ENCODE data around the gene CDKL4. TPM values are rescaled to one million over a fixed set of nuclear protein-coding genes. Genes with fewer than 3 reads are reported as not detected.
"Not testable (repeated sequence)": the region's sequence is repeated elsewhere in the genome, so short reads cannot be mapped to it uniquely, and the experiment has no call there.

The CDKL4 gene
- total RNA-seq, 5 donors from 2014 or later (not counting 1 experiment from before 2014, with no cell fraction given): 0.32 to 0.66 (median 0.39) TPM; not detected in 2

- H3K27ac Mint-ChIP-seq; H3K4me3 Mint-ChIP-seq; H3K4me1 Mint-ChIP-seq; H3K36me3 ChIP-seq (ENCODE audit: control insufficient read depth in 2 of 2, extremely low read depth in 1 of 2, insufficient read depth in 1 of 2, low read length in 1 of 2); H3K27me3 ChIP-seq (replicated peaks in 1 of 2; ENCODE audit: control insufficient read depth in 2 of 2, extremely low read depth in 1 of 2, insufficient read depth in 2 of 2, low read length in 1 of 2); CTCF ChIA-PET; DNase-seq; H3K27me3 Mint-ChIP-seq; ATAC-seq (replicated peaks in 1 of 4); H3K4me3 ChIP-seq (ENCODE audit: control insufficient read depth in 1 of 2, extremely low read depth in 1 of 2, low read length in 1 of 2); H3K27ac ChIP-seq (ENCODE audit: low read length); H3K4me1 ChIP-seq (ENCODE audit: control insufficient read depth in 1 of 2, extremely low read depth in 1 of 2, insufficient read depth in 2 of 2, low read length in 2 of 2); H3K36me3 Mint-ChIP-seq; H3K9me3 Mint-ChIP-seq; H3K9me3 ChIP-seq: not testable (repeated sequence)
- no CpG with 5 or more reads among the region's 4 CpGs for WGBS (ENCODE audit: insufficient coverage)
- POLR2A ChIA-PET: interaction anchor here in 1 of 2 donors (0.5 kb wide), 1 partner anchor 29 kb away, joined by 3 read pairs; no protein-coding TSS in a partner anchor
These were observed 88.2 kb downstream of the CDKL4 start for GRCh38 chr2:39155573-39155972.

GRCh38 chr2:39154944-39155343 lies 88.8 kb downstream of the CDKL4 start:
- DNase-seq: no peak
- WGBS (ENCODE audit: insufficient coverage): no CpG with 5 or more reads among the region's 3 CpGs
- peaks cover 0 to 2% (median 0%) of the 10 kb centered on the region in 3 donors for H3K4me1 Mint-ChIP-seq
- Histone ChIP-seq H3K36me3 (ENCODE audit: control insufficient read depth in 2 of 2, extremely low read depth in 1 of 2, insufficient read depth in 1 of 2, low read length in 1 of 2) (no peaks in the 10 kb centered on the region), H3K27me3 (replicated peaks in 1 of 2; ENCODE audit: control insufficient read depth in 2 of 2, extremely low read depth in 1 of 2, insufficient read depth in 2 of 2, low read length in 1 of 2) (no peaks in the 10 kb centered on the region), H3K4me1 (ENCODE audit: control insufficient read depth in 1 of 2, extremely low read depth in 1 of 2, insufficient read depth in 2 of 2, low read length in 2 of 2) (no peaks in the 10 kb centered on the region), H3K27ac (ENCODE audit: low read length) (no peak overlapping the region), H3K4me3 (ENCODE audit: control insufficient read depth in 1 of 2, extremely low read depth in 1 of 2, low read length in 1 of 2) (no peak overlapping the region), H3K9me3 (no peaks in the 10 kb centered on the region)
- H3K36me3 Mint-ChIP-seq: no peaks in the 10 kb centered on the region
- H3K27ac Mint-ChIP-seq: no peak overlapping the region
- ChIA-PET CTCF (interaction anchor here in 1 of 2 donors (0.6 kb wide), 1 partner anchor 759 kb away, joined by 3 read pairs; no protein-coding TSS in a partner anchor), POLR2A (interaction anchor here in 1 of 2 donors (0.5 kb wide), 1 partner anchor 29 kb away, joined by 3 read pairs; no protein-coding TSS in a partner anchor)
- H3K9me3 Mint-ChIP-seq: no peaks in the 10 kb centered on the region
- no peaks in the 10 kb centered on the region for H3K27me3 Mint-ChIP-seq
- no peak for ATAC-seq (replicated peaks in 1 of 4)
- H3K4me3 Mint-ChIP-seq: no peak overlapping the region

- DNase-seq: no peak
- H3K4me1 ChIP-seq (ENCODE audit: control insufficient read depth in 1 of 2, extremely low read depth in 1 of 2, insufficient read depth in 2 of 2, low read length in 2 of 2): no peaks in the 10 kb centered on the region
- WGBS (ENCODE audit: insufficient coverage): no CpG with 5 or more reads among the region's 1 CpG
- H3K4me3 ChIP-seq (ENCODE audit: control insufficient read depth in 1 of 2, extremely low read depth in 1 of 2, low read length in 1 of 2): no peak overlapping the region
- Mint-ChIP-seq H3K36me3 (no peaks in the 10 kb centered on the region), H3K27ac (no peak overlapping the region), H3K4me1 (peaks cover 0 to 2% (median 0%) of the 10 kb centered on the region in 3 donors), H3K27me3 (no peaks in the 10 kb centered on the region), H3K4me3 (no peak overlapping the region), H3K9me3 (no peaks in the 10 kb centered on the region)
- no peaks in the 10 kb centered on the region for H3K9me3 ChIP-seq
- no peaks in the 10 kb centered on the region for H3K36me3 ChIP-seq (ENCODE audit: control insufficient read depth in 2 of 2, extremely low read depth in 1 of 2, insufficient read depth in 1 of 2, low read length in 1 of 2)
- ChIA-PET POLR2A (no interaction called here), CTCF (interaction anchor here in 1 of 2 donors (0.6 kb wide), 1 partner anchor 41 kb away, joined by 3 read pairs; no protein-coding TSS in a partner anchor)
- H3K27me3 ChIP-seq (replicated peaks in 1 of 2; ENCODE audit: control insufficient read depth in 2 of 2, extremely low read depth in 1 of 2, insufficient read depth in 2 of 2, low read length in 1 of 2): no peaks in the 10 kb centered on the region
- no peak overlapping the region for H3K27ac ChIP-seq (ENCODE audit: low read length)
- no peak for ATAC-seq (replicated peaks in 1 of 4)
These were observed 90.5 kb downstream of the CDKL4 start for GRCh38 chr2:39153312-39153711.

GRCh38 chr2:39152504-39152903 lies 91.3 kb downstream of the CDKL4 start:
- Histone ChIP-seq H3K27me3 (replicated peaks in 1 of 2; ENCODE audit: control insufficient read depth in 2 of 2, extremely low read depth in 1 of 2, insufficient read depth in 2 of 2, low read length in 1 of 2) (no peaks in the 10 kb centered on the region), H3K4me3 (ENCODE audit: control insufficient read depth in 1 of 2, extremely low read depth in 1 of 2, low read length in 1 of 2) (no peak overlapping the region), H3K27ac (ENCODE audit: low read length) (no peak overlapping the region), H3K9me3 (no peaks in the 10 kb centered on the region), H3K36me3 (ENCODE audit: control insufficient read depth in 2 of 2, extremely low read depth in 1 of 2, insufficient read depth in 1 of 2, low read length in 1 of 2) (no peaks in the 10 kb centered on the region), H3K4me1 (ENCODE audit: control insufficient read depth in 1 of 2, extremely low read depth in 1 of 2, insufficient read depth in 2 of 2, low read length in 2 of 2) (no peaks in the 10 kb centered on the region)
- Mint-ChIP-seq H3K4me1 (peaks cover 0 to 2% (median 0%) of the 10 kb centered on the region in 3 donors), H3K36me3 (no peaks in the 10 kb centered on the region), H3K9me3 (no peaks in the 10 kb centered on the region), H3K27me3 (no peaks in the 10 kb centered on the region), H3K4me3 (no peak overlapping the region), H3K27ac (no peak overlapping the region)
- POLR2A ChIA-PET: no interaction called here
- DNase-seq (no peak), ATAC-seq (replicated peaks in 1 of 4) (no peak)
- CTCF ChIA-PET: no interaction called here
- no CpG with 5 or more reads among the region's 2 CpGs for WGBS (ENCODE audit: insufficient coverage)

- no peak for DNase-seq
- Mint-ChIP-seq H3K9me3 (no peaks in the 10 kb centered on the region), H3K27ac (no peak overlapping the region), H3K4me3 (no peak overlapping the region), H3K4me1 (peaks cover 0 to 2% (median 0%) of the 10 kb centered on the region in 3 donors), H3K36me3 (no peaks in the 10 kb centered on the region), H3K27me3 (no peaks in the 10 kb centered on the region)
- no peaks in the 10 kb centered on the region for H3K9me3 ChIP-seq
- no peak overlapping the region for H3K27ac ChIP-seq (ENCODE audit: low read length)
- POLR2A ChIA-PET: interaction anchor here (0.6 kb wide), 2 partner anchors 18 to 258 kb away, joined by 4 to 7 read pairs; no protein-coding TSS in a partner anchor
- no peak overlapping the region for H3K4me3 ChIP-seq (ENCODE audit: control insufficient read depth in 1 of 2, extremely low read depth in 1 of 2, low read length in 1 of 2)
- WGBS (ENCODE audit: insufficient coverage): 62% methylated on average over 3 of the region's 9 CpGs
- ATAC-seq (replicated peaks in 1 of 4): no peak
- H3K4me1 ChIP-seq (ENCODE audit: control insufficient read depth in 1 of 2, extremely low read depth in 1 of 2, insufficient read depth in 2 of 2, low read length in 2 of 2): no peaks in the 10 kb centered on the region
- no peaks in the 10 kb centered on the region for H3K36me3 ChIP-seq (ENCODE audit: control insufficient read depth in 2 of 2, extremely low read depth in 1 of 2, insufficient read depth in 1 of 2, low read length in 1 of 2)
- CTCF ChIA-PET: interaction anchor here in 1 of 2 donors (0.7 kb wide), 1 partner anchor 62 kb away, joined by 4 read pairs; no protein-coding TSS in a partner anchor
- H3K27me3 ChIP-seq (replicated peaks in 1 of 2; ENCODE audit: control insufficient read depth in 2 of 2, extremely low read depth in 1 of 2, insufficient read depth in 2 of 2, low read length in 1 of 2): no peaks in the 10 kb centered on the region
These were observed 92.8 kb downstream of the CDKL4 start for GRCh38 chr2:39150890-39151497.

- Histone ChIP-seq H3K9me3 (no peaks in the 10 kb centered on the region), H3K27ac (ENCODE audit: low read length) (no peak overlapping the region), H3K36me3 (ENCODE audit: control insufficient read depth in 2 of 2, extremely low read depth in 1 of 2, insufficient read depth in 1 of 2, low read length in 1 of 2) (no peaks in the 10 kb centered on the region), H3K4me1 (ENCODE audit: control insufficient read depth in 1 of 2, extremely low read depth in 1 of 2, insufficient read depth in 2 of 2, low read length in 2 of 2) (no peaks in the 10 kb centered on the region), H3K4me3 (ENCODE audit: control insufficient read depth in 1 of 2, extremely low read depth in 1 of 2, low read length in 1 of 2) (no peak overlapping the region), H3K27me3 (replicated peaks in 1 of 2; ENCODE audit: control insufficient read depth in 2 of 2, extremely low read depth in 1 of 2, insufficient read depth in 2 of 2, low read length in 1 of 2) (no peaks in the 10 kb centered on the region)
- peaks cover 0 to 2% (median 0%) of the 10 kb centered on the region in 3 donors for H3K4me1 Mint-ChIP-seq
- WGBS (ENCODE audit: insufficient coverage): no CpG with 5 or more reads among the region's 6 CpGs
- no peaks in the 10 kb centered on the region for H3K36me3 Mint-ChIP-seq
- no peaks in the 10 kb centered on the region for H3K9me3 Mint-ChIP-seq
- ChIA-PET POLR2A (no interaction called here), CTCF (no interaction called here)
- no peak overlapping the region for H3K4me3 Mint-ChIP-seq
- H3K27me3 Mint-ChIP-seq: no peaks in the 10 kb centered on the region
- ATAC-seq (replicated peaks in 1 of 4) (no peak), DNase-seq (no peak)
- H3K27ac Mint-ChIP-seq: no peak overlapping the region
These were observed 93.6 kb downstream of the CDKL4 start for GRCh38 chr2:39150102-39150562.
